Measurements from ENCODE around the gene TOMM20L.
"Not testable (repeated sequence)": the region's sequence is repeated elsewhere in the genome, so short reads cannot be mapped to it uniquely, and the experiment has no call there.

The TOMM20L gene

GRCh38 chr14:58362272-58362671, 33.5 kb upstream of the TOMM20L start:
- not testable (repeated sequence) for H2AFZ ChIP-seq (ENCODE audit: insufficient read depth, low read length, poor library complexity); H4K91ac ChIP-seq (ENCODE audit: low read depth, low read length); H3K79me1 ChIP-seq (ENCODE audit: low read length); H3K79me2 ChIP-seq (ENCODE audit: control insufficient read depth, insufficient read depth, low read length, poor library complexity); H3K4me3 ChIP-seq (ENCODE audit: low read depth, low read length); H2BK12ac ChIP-seq (ENCODE audit: low read length); H4K8ac ChIP-seq (ENCODE audit: low read depth, low read length); H4K12ac ChIP-seq (ENCODE audit: low read depth, low read length); H3K23ac ChIP-seq (ENCODE audit: low read length); H2BK5ac ChIP-seq (ENCODE audit: low read depth, low read length, poor library complexity); H3K4ac ChIP-seq (ENCODE audit: low read depth, low read length); H3K27me3 ChIP-seq (ENCODE audit: insufficient read depth, low read length); H3K18ac ChIP-seq (ENCODE audit: low read length); H3K9me3 ChIP-seq (ENCODE audit: insufficient read depth, low read depth, low read length); H2BK120ac ChIP-seq (ENCODE audit: insufficient read depth, low read length, poor library complexity); H3K9ac ChIP-seq (ENCODE audit: low read length); H3K4me2 ChIP-seq (ENCODE audit: low read length); H3K4me1 ChIP-seq (ENCODE audit: control insufficient read depth in 1 of 2, insufficient read depth in 2 of 2, low read length in 2 of 2); H3K14ac ChIP-seq (ENCODE audit: low read length); H2AK5ac ChIP-seq (ENCODE audit: low read length); H3K27ac ChIP-seq (ENCODE audit: low read depth, low read length); DNase-seq
- peaks cover 4 to 13% of the 10 kb centered on the region in 2 experiments for H3K36me3 ChIP-seq (ENCODE audit: control insufficient read depth in 1 of 2, insufficient read depth in 2 of 2, low read length in 2 of 2)
- WGBS (ENCODE audit: extremely low coverage, insufficient coverage, insufficient read length), result no CpG with 5 or more reads among the region's 1 CpG

- no peak overlapping the region for H2BK12ac ChIP-seq (ENCODE audit: low read length)
- H3K4me1 ChIP-seq (ENCODE audit: control insufficient read depth in 1 of 2, insufficient read depth in 2 of 2, low read length in 2 of 2), result no peaks in the 10 kb centered on the region
- H3K23ac ChIP-seq (ENCODE audit: low read length), result no peak overlapping the region
- H3K9ac ChIP-seq (ENCODE audit: low read length), result no peak overlapping the region
- no peak overlapping the region for H3K4ac ChIP-seq (ENCODE audit: low read depth, low read length)
- no peak overlapping the region for H2AFZ ChIP-seq (ENCODE audit: insufficient read depth, low read length, poor library complexity)
- DNase-seq, result peak in 1 of 2 donors; percentile 63
- no peaks in the 10 kb centered on the region for H3K9me3 ChIP-seq (ENCODE audit: insufficient read depth, low read depth, low read length)
- H3K36me3 ChIP-seq (ENCODE audit: control insufficient read depth in 1 of 2, insufficient read depth in 2 of 2, low read length in 2 of 2), result peaks cover 2 to 13% of the 10 kb centered on the region in 2 experiments
- H2BK120ac ChIP-seq (ENCODE audit: insufficient read depth, low read length, poor library complexity), result no peak overlapping the region
- no peak overlapping the region for H4K8ac ChIP-seq (ENCODE audit: low read depth, low read length)
- no peak overlapping the region for H3K4me2 ChIP-seq (ENCODE audit: low read length)
- no peak overlapping the region for H2AK5ac ChIP-seq (ENCODE audit: low read length)
- H3K79me2 ChIP-seq (ENCODE audit: control insufficient read depth, insufficient read depth, low read length, poor library complexity), result no peaks in the 10 kb centered on the region
- H4K12ac ChIP-seq (ENCODE audit: low read depth, low read length), result no peak overlapping the region
- WGBS (ENCODE audit: extremely low coverage, insufficient coverage, insufficient read length), result no CpG with 5 or more reads among the region's 3 CpGs
- no peak overlapping the region for H4K91ac ChIP-seq (ENCODE audit: low read depth, low read length)
- H3K79me1 ChIP-seq (ENCODE audit: low read length), result no peaks in the 10 kb centered on the region
- H2BK5ac ChIP-seq (ENCODE audit: low read depth, low read length, poor library complexity), result no peak overlapping the region
- H3K4me3 ChIP-seq (ENCODE audit: low read depth, low read length), result no peak overlapping the region
- no peak overlapping the region for H3K18ac ChIP-seq (ENCODE audit: low read length)
- no peaks in the 10 kb centered on the region for H3K27me3 ChIP-seq (ENCODE audit: insufficient read depth, low read length)
- H3K14ac ChIP-seq (ENCODE audit: low read length), result no peak overlapping the region
- no peak overlapping the region for H3K27ac ChIP-seq (ENCODE audit: low read depth, low read length)
Measured at GRCh38 chr14:58362798-58363412, 32.8 kb upstream of the TOMM20L start.

- no peak overlapping the region for H4K8ac ChIP-seq (ENCODE audit: low read depth, low read length)
- H3K9ac ChIP-seq (ENCODE audit: low read length), result no peak overlapping the region
- H3K27ac ChIP-seq (ENCODE audit: low read depth, low read length), result no peak overlapping the region
- H3K4me2 ChIP-seq (ENCODE audit: low read length), result no peak overlapping the region
- H3K9me3 ChIP-seq (ENCODE audit: insufficient read depth, low read depth, low read length), result no peaks in the 10 kb centered on the region
- no peaks in the 10 kb centered on the region for H3K79me1 ChIP-seq (ENCODE audit: low read length)
- no peak overlapping the region for H3K4me3 ChIP-seq (ENCODE audit: low read depth, low read length)
- H2AFZ ChIP-seq (ENCODE audit: insufficient read depth, low read length, poor library complexity), result no peak overlapping the region
- H3K14ac ChIP-seq (ENCODE audit: low read length), result no peak overlapping the region
- no peak overlapping the region for H3K4ac ChIP-seq (ENCODE audit: low read depth, low read length)
- H3K23ac ChIP-seq (ENCODE audit: low read length), result no peak overlapping the region
- no peak overlapping the region for H2AK5ac ChIP-seq (ENCODE audit: low read length)
- no peaks in the 10 kb centered on the region for H3K4me1 ChIP-seq (ENCODE audit: control insufficient read depth in 1 of 2, insufficient read depth in 2 of 2, low read length in 2 of 2)
- no CpG with 5 or more reads among the region's 4 CpGs for WGBS (ENCODE audit: extremely low coverage, insufficient coverage, insufficient read length)
- no peak overlapping the region for H2BK120ac ChIP-seq (ENCODE audit: insufficient read depth, low read length, poor library complexity)
- H3K27me3 ChIP-seq (ENCODE audit: insufficient read depth, low read length), result no peaks in the 10 kb centered on the region
- H4K91ac ChIP-seq (ENCODE audit: low read depth, low read length), result no peak overlapping the region
- no peak overlapping the region for H2BK12ac ChIP-seq (ENCODE audit: low read length)
- H3K79me2 ChIP-seq (ENCODE audit: control insufficient read depth, insufficient read depth, low read length, poor library complexity), result no peaks in the 10 kb centered on the region
- DNase-seq, result no peak
- H2BK5ac ChIP-seq (ENCODE audit: low read depth, low read length, poor library complexity), result no peak overlapping the region
- no peak overlapping the region for H4K12ac ChIP-seq (ENCODE audit: low read depth, low read length)
- no peak overlapping the region for H3K18ac ChIP-seq (ENCODE audit: low read length)
- peaks cover 4 to 13% of the 10 kb centered on the region in 2 experiments for H3K36me3 ChIP-seq (ENCODE audit: control insufficient read depth in 1 of 2, insufficient read depth in 2 of 2, low read length in 2 of 2)
Measured at GRCh38 chr14:58364316-58364715, 31.4 kb upstream of the TOMM20L start.

DNA sequence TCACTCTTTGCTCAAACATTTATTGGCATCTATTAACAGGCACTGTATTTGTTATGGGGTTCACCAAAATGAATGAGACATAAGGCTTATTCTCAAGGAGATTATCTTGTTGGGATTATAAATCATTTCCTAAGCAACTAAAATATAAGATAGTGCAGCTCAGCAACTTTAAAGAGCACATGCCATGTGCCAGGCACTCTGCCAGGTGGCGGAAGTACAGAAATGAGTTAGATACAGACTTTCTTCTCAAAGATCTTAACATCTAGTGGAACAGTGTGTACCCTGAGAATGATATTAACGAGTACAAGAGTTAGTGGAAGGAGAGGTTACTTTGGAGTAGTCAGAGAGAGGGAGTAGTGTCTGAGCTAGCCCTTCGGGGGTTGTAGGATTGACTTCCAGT, 28.4 kb upstream of the TOMM20L start:
- Histone ChIP-seq H3K9me3 (ENCODE audit: insufficient read depth, low read depth, low read length) (no peaks in the 10 kb centered on the region), H3K4me1 (ENCODE audit: control insufficient read depth in 1 of 2, insufficient read depth in 2 of 2, low read length in 2 of 2) (no peaks in the 10 kb centered on the region), H2BK5ac (ENCODE audit: low read depth, low read length, poor library complexity) (no peak overlapping the region), H3K27me3 (ENCODE audit: insufficient read depth, low read length) (no peaks in the 10 kb centered on the region), H2AFZ (ENCODE audit: insufficient read depth, low read length, poor library complexity) (no peak overlapping the region), H2AK5ac (ENCODE audit: low read length) (no peak overlapping the region), H4K8ac (ENCODE audit: low read depth, low read length) (no peak overlapping the region), H3K4me3 (ENCODE audit: low read depth, low read length) (no peak overlapping the region), H3K18ac (ENCODE audit: low read length) (no peak overlapping the region), H4K91ac (ENCODE audit: low read depth, low read length) (no peak overlapping the region), H2BK120ac (ENCODE audit: insufficient read depth, low read length, poor library complexity) (no peak overlapping the region), H3K27ac (ENCODE audit: low read depth, low read length) (no peak overlapping the region), H3K36me3 (ENCODE audit: control insufficient read depth in 1 of 2, insufficient read depth in 2 of 2, low read length in 2 of 2) (peaks cover 8 to 11% of the 10 kb centered on the region in 2 experiments), H3K23ac (ENCODE audit: low read length) (no peak overlapping the region), H3K14ac (ENCODE audit: low read length) (no peak overlapping the region), H3K4ac (ENCODE audit: low read depth, low read length) (no peak overlapping the region), H3K4me2 (ENCODE audit: low read length) (no peak overlapping the region), H3K79me2 (ENCODE audit: control insufficient read depth, insufficient read depth, low read length, poor library complexity) (no peaks in the 10 kb centered on the region), H4K12ac (ENCODE audit: low read depth, low read length) (no peak overlapping the region), H3K79me1 (ENCODE audit: low read length) (no peaks in the 10 kb centered on the region), H2BK12ac (ENCODE audit: low read length) (no peak overlapping the region), H3K9ac (ENCODE audit: low read length) (no peak overlapping the region)
- WGBS (ENCODE audit: extremely low coverage, insufficient coverage, insufficient read length), result no CpG with 5 or more reads among the region's 3 CpGs
- no peak for DNase-seq

All from trophoblast cell (in vitro differentiated cells and primary cell).